Measurements from ENCODE around the gene DOHH.

The DOHH gene

DNA sequence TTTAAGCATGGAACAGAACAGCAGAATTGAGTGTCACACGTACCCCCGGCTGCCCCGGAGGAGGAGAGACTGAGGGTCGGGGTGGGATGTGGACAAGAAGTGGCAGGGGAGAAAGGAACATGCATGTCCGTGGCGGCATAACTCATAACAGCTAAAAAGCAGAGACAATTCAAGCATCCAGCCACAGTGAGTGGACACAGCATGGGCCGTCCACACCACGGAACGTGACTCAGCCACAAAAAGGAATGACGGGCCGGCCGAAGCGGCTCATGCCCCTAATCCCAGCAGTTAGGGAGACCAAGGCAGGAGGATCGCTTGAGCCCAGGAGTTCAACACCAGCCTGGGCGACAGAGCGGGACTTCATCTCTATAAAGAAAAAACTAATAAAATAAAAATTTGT is 7.6 kb downstream of the DOHH start:
- TF ChIP-seq CTCF (IDR thresholded peaks at IDR 0.05), result no peak

DNA sequence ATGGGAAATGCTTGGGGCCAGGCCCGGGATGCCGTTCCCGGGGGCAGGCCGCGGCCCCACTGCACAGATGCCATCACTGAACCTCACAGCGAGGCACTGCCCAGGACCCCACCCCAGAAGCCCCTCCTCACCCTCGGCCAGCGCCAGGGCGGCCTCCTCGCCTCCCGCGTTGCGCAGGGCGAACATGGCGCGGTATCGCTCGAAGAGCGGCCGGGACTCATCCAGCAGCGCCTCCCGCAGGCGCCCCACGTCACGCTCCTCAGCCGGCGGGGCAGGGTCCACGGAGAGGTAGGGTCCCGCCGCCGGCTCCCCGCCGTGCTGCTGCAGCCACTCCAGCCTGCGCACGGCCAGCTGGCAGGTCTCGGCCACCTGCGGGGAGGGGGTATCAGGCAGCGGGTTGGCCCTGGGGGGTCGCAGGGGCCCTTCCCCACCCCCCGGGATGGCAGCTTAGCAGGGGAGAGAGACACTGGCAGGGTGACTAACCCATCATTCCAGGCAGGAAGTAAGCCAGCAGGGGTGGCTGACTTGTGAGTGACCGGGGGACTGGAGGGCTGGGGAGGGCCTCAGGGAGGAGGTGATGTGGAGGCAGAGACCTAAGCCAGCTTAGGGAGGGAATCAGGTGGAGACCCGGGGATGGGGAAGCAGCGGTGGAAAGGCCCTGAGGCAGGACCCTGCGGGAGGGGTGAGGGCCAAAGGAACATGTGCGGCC is 8.2 kb downstream of the DOHH start:
- TF ChIP-seq CTCF (IDR thresholded peaks at IDR 0.05), result no peak

- no peak for TF ChIP-seq CTCF (IDR thresholded peaks at IDR 0.05)
Observed at GRCh38 chr19:3491396-3492119, 8.9 kb downstream of the DOHH start.

GRCh38 chr19:3483226-3483628 is 17.2 kb downstream of the DOHH start, which contains the start of gene SMIM44:
Gene SMIM44 (minus strand): TSS chr19:3483441. CDS start chr19:3483403, 38 bp downstream.
- no peak for TF ChIP-seq CTCF (IDR thresholded peaks at IDR 0.05)

DNA sequence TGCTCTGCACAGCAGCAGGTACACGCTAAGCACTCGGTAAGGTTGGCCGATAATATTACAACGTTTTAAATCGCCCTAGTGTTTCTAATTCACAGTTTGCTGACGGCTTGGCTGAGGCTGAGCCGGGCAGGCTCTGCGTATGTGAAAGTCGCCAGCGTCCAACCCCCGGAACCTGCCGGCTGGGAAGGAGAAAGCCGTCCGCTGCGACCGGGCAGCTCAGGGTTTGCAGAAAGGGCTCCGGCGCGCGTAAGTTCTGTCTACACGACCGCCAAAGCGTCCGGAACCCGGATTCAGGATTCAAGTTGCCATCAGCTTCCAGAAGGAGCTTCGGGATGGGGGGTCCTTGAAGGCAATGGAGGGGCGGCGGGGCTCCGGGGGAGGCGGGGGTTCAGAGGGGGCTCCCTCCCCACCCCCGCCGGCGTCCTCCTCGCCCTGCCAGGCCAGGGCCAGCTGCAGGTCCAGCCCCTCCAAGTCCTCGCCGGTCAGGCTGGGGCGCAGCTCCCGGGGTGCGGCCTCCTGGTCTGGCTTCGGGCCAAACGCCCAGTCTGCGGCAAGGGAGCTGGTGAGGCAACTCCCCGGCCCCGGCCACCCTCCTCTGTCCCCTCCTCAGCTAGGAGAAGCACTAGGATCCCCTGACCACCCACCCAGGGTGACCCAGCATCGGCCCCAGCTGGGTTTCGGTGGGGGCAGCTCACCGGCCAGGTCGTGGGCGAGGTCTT is 17.8 kb downstream of the DOHH start:
- no peak for TF ChIP-seq CTCF (IDR thresholded peaks at IDR 0.05)

DNA sequence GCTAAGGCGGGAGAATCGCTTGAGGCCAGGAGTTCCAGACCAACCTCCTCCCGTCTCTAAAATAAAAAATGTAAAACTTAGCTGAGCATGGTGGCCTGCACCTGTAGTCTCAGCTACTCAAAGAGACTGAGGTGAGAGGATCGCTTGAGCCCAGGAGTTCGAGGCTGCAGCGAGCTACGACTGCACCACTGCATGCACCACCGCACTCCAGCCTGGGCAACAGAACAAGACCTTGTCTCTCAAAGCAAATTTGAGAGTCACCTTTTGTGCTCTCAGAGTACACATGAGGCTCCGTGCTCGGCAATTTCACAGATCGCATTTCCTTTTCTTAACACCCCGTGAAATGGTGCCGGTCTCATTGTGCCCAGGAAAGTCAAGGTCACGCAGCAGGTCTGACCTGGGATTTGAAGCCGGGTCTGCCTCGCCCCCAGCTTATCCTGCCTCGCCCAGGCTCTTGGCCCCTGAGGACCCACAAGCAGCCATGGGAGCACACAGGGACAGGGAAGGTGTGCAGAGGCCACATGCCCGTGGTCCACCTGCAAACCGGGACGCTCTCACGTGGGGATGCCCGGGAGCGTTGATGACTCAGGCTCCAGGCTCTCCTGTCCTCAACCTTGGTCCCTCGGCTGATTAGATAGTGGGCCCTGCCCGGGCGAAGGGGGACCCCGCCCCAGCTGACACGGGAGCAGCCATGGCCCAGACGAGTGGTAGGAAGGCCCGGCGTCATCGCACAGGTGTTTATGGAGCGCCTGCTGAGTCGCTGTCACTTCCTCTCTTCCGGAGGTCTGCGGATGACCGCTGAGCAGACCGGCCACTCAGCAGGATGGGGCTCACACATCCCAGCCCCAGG is 19.0 kb downstream of the DOHH start:
- no peak for TF ChIP-seq CTCF (IDR thresholded peaks at IDR 0.05)
